GM12878 (cell line): Measurements from ENCODE around the gene HSD17B14. TPM values are rescaled to one million over a fixed set of nuclear protein-coding genes. Genes with fewer than 3 reads are reported as not detected.

Experiments used
- ATAC-seq: fragments of 200-7000 bp; cut with Tn5 transposase; 3 replicates; pipeline ENCODE4 v1.9.1; 2020; ENCODE audit warnings: mild to moderate bottlenecking, moderate library complexity
- BruUV-seq: library from RNA; stranded (reverse); fragments of 400-500 nt; replicated peaks from 2 replicates; lab custom pipeline; 2021; lab: Mats Ljungman, UMichigan
- CTCF ChIA-PET: fragments of 300-600 bp; sonication (Branson Sonifier 250); formaldehyde crosslinking; extraction: SDS; loops from one replicate; lab custom pipeline; 2021; ENCODE audit warnings: inconsistent platforms; lab: Yijun Ruan, JAX
- POLR2A ChIA-PET: fragments of 350-600 bp; formaldehyde crosslinking; extraction: SDS; loops from one replicate; lab custom pipeline; 2021; ENCODE audit warnings: inconsistent platforms; lab: Charles Lee
- RAD21 ChIA-PET: fragments of 300-600 bp; sonication (Branson Sonifier 250); formaldehyde crosslinking; loops from one replicate; lab custom pipeline; 2023; ENCODE audit warnings: antibody characterized with exemption; ENCODE audit not compliant: unreplicated experiment; lab: Charles Lee
- SMC1A ChIA-PET: fragments of 300-600 bp; sonication (Branson Sonifier 250); formaldehyde crosslinking; loops from one replicate; lab custom pipeline; 2023; ENCODE audit not compliant: unreplicated experiment, uncharacterized antibody; lab: Charles Lee
- DNase-seq: peaks from one replicate; pipeline ENCODE4 v3.0.0-alpha.2; 2011; ENCODE audit warnings: low read depth, low spot score
- FAIRE-seq: peaks from 3 replicates; lab custom pipeline; 2011; peaks lifted over from hg19 to GRCh38; lab: Jason Lieb, UNC
- H2AFZ ChIP-seq: 2 replicates; pipeline ENCODE4 v1.6.0; 2011; ENCODE audit warnings: low read depth, low read length, control low read depth; ENCODE audit not compliant: control insufficient read depth
- H3K27ac ChIP-seq: 2 replicates; pipeline ENCODE4 v1.5.1; 2011; ENCODE audit warnings: control low read depth; ENCODE audit not compliant: control insufficient read depth, insufficient read depth
- H3K27me3 ChIP-seq, 2 experiments: replicated peaks in 1 of 2; 2 replicates each; pipeline versions ENCODE4 v1.6.0 to v1.6.1; 2011; ENCODE audit warnings: low read length in 1 of 2; ENCODE audit not compliant: control insufficient read depth in 2 of 2, insufficient read depth in 2 of 2
- H3K36me3 ChIP-seq, 2 experiments: 2 replicates each; pipeline ENCODE4 v1.5.1; 2011; ENCODE audit warnings: low read length in 1 of 2; ENCODE audit not compliant: control insufficient read depth in 2 of 2, insufficient read depth in 2 of 2
- H3K4me1 ChIP-seq: 2 replicates; pipeline ENCODE4 v1.6.1; 2011; ENCODE audit warnings: mild to moderate bottlenecking, low read length, moderate library complexity, mixed read lengths; ENCODE audit not compliant: control insufficient read depth, insufficient read depth
- H3K4me2 ChIP-seq: 2 replicates; pipeline ENCODE4 v1.6.0; 2011; ENCODE audit warnings: control low read depth; ENCODE audit not compliant: control insufficient read depth, insufficient read depth
- H3K4me3 ChIP-seq: fragments of 200-600 bp; sonication (generic); 2 replicates; pipeline ENCODE4 v1.5.1; 2016
- H3K79me2 ChIP-seq: 2 replicates; pipeline ENCODE4 v1.6.0; 2011; ENCODE audit warnings: low read length; ENCODE audit not compliant: control insufficient read depth, insufficient read depth
- H3K9ac ChIP-seq: 2 replicates; pipeline ENCODE4 v1.8.0; 2011; ENCODE audit warnings: low read length, control low read depth, mixed read lengths; ENCODE audit not compliant: control insufficient read depth, insufficient read depth
- H3K9me3 ChIP-seq: replicated peaks from 3 replicates; pipeline ENCODE4 v1.5.1; 2011; ENCODE audit warnings: mild to moderate bottlenecking, low read length; ENCODE audit not compliant: control insufficient read depth, insufficient read depth
- H4K20me1 ChIP-seq: 2 replicates; pipeline ENCODE4 v1.6.0; 2011; ENCODE audit not compliant: control insufficient read depth, insufficient read depth
- CHD2 ChIP-seq: IDR thresholded peaks from 2 replicates; pipeline ENCODE4 v1.6.1; 2011; ENCODE audit warnings: low read depth, low read length, improper control_type of control experiment, borderline replicate concordance
- E2F8 ChIP-seq: fragments of 450-650 bp; IDR thresholded peaks from 2 replicates; pipeline ENCODE4 v1.6.1; 2018; ENCODE audit warnings: mild to moderate bottlenecking, low read depth, moderate library complexity; ENCODE audit not compliant: partially characterized antibody
- E4F1 ChIP-seq: fragments of 450-650 bp; IDR thresholded peaks from 2 replicates; pipeline ENCODE4 v1.6.1; 2018; ENCODE audit warnings: borderline replicate concordance, mild to moderate bottlenecking; ENCODE audit not compliant: partially characterized antibody
- EGR1 ChIP-seq, 2 experiments: IDR thresholded peaks; 1 replicate in 1 of 2; 2 replicates in 1 of 2; pipeline ENCODE4 v1.6.1; 2011 to 2012; ENCODE audit warnings: low read depth in 2 of 2, low read length in 2 of 2, borderline replicate concordance in 1 of 2, mild to moderate bottlenecking in 1 of 2, moderate library complexity in 1 of 2
- ETV6 ChIP-seq, 2 experiments: fragments of 450-650 bp in 1 of 2; IDR thresholded peaks in 1 of 2; conservative IDR thresholded peaks in 1 of 2; 2 replicates each; pipeline ENCODE4 v1.6.1; 2014; ENCODE audit warnings: antibody characterized with exemption in 1 of 2, borderline replicate concordance in 1 of 2, low read depth in 1 of 2, mild to moderate bottlenecking in 1 of 2, moderate library complexity in 1 of 2
- HDGF ChIP-seq: fragments of 450-650 bp; IDR thresholded peaks from 2 replicates; pipeline ENCODE4 v1.6.1; 2016; ENCODE audit warnings: antibody characterized with exemption
- IKZF2 ChIP-seq, 2 experiments: fragments of 450-650 bp; IDR thresholded peaks; 2 replicates each; pipeline ENCODE4 v1.6.1; 2017; ENCODE audit warnings: mild to moderate bottlenecking in 2 of 2, moderate library complexity in 2 of 2
- NBN ChIP-seq: fragments of 450-650 bp; IDR thresholded peaks from 2 replicates; pipeline ENCODE4 v1.6.1; 2016
- NFYA ChIP-seq: IDR thresholded peaks from 2 replicates; pipeline ENCODE4 v1.6.1; 2011; ENCODE audit warnings: low read depth, mild to moderate bottlenecking, low read length, improper control_type of control experiment, borderline replicate concordance
- YBX1 ChIP-seq: fragments of 450-650 bp; IDR thresholded peaks from 2 replicates; pipeline ENCODE4 v1.6.1; 2016; ENCODE audit warnings: antibody characterized with exemption
- ZBED1 ChIP-seq: IDR thresholded peaks from 2 replicates; pipeline ENCODE4 v1.6.1; 2016; ENCODE audit warnings: borderline replicate concordance
- ZSCAN29 ChIP-seq: fragments of 450-650 bp; IDR thresholded peaks from 2 replicates; pipeline ENCODE4 v1.6.1; 2017; ENCODE audit warnings: mild to moderate bottlenecking, moderate library complexity
- WGBS: methylation state at CpG from one replicate; pipeline ENCODE4 v1.1.6; 2016; ENCODE audit warnings: low lambda C conversion rate; ENCODE audit not compliant: insufficient replicate concordance, insufficient coverage; ENCODE audit errors: missing lambda C conversion rate; 5-methylcytosine and 5-hydroxymethylcytosine counted together
- in situ Hi-C: fragments of 300-500 bp; cut with MboI; formaldehyde crosslinking; loops from 9 replicates; pipeline ENCODE4 v1.14.3; 2018; ENCODE audit warnings: mixed read lengths
- intact Hi-C: fragments of 100-400 bp; cut with micrococcal nuclease; formaldehyde crosslinking; loops from one replicate; pipeline ENCODE4 v1.14.2; 2022; ENCODE audit not compliant: unreplicated experiment
- polyA plus RNA-seq, 11 experiments: library from polyadenylated mRNA; depleted of rRNA in 4 of 11; unstranded in 6 of 11; stranded (reverse) in 5 of 11; fragments of >200 nt; fragmentation: Nextera tagmentation in 4 of 11; fragmentation: Illumina TruSeq in 1 of 11; extraction: Ambion mirVana in 4 of 11; extraction: Trizol in 1 of 11; gene quantifications; 1 replicate in 1 of 11; 2 replicates in 10 of 11; pipeline versions ENCODE4 v1.2.1 to v1.2.3, GENCODE V29; 2011 to 2016; ENCODE audit warnings: inconsistent platforms in 2 of 11, missing spikeins in 2 of 11, low read depth in 1 of 11
- total RNA-seq, 4 experiments: library from RNA; depleted of rRNA in 3 of 4; stranded (reverse); fragments of >200 nt in 3 of 4; fragmentation: Illumina TruSeq in 1 of 4; extraction: Trizol in 1 of 4; gene quantifications; 2 replicates each; pipeline versions ENCODE4 v1.2.1 to v1.2.3, GENCODE V29; 2013 to 2021
- TF ChIP-seq, protein P1 (sequence below): fragments of 450-650 bp; IDR thresholded peaks from 2 replicates; pipeline ENCODE4 v1.6.1; 2017; ENCODE audit warnings: borderline replicate concordance
- TF ChIP-seq, protein P2 (sequence below): IDR thresholded peaks from 2 replicates; pipeline ENCODE4 v1.6.1; 2012; ENCODE audit warnings: low read length, inconsistent platforms

The HSD17B14 gene
- total and polyA plus RNA-seq, 10 of the 15 experiments (the other 5 are each of a cell fraction or from before 2014, with no cell fraction given): 0.21 to 4.1 (median 0.61) TPM

DNA sequence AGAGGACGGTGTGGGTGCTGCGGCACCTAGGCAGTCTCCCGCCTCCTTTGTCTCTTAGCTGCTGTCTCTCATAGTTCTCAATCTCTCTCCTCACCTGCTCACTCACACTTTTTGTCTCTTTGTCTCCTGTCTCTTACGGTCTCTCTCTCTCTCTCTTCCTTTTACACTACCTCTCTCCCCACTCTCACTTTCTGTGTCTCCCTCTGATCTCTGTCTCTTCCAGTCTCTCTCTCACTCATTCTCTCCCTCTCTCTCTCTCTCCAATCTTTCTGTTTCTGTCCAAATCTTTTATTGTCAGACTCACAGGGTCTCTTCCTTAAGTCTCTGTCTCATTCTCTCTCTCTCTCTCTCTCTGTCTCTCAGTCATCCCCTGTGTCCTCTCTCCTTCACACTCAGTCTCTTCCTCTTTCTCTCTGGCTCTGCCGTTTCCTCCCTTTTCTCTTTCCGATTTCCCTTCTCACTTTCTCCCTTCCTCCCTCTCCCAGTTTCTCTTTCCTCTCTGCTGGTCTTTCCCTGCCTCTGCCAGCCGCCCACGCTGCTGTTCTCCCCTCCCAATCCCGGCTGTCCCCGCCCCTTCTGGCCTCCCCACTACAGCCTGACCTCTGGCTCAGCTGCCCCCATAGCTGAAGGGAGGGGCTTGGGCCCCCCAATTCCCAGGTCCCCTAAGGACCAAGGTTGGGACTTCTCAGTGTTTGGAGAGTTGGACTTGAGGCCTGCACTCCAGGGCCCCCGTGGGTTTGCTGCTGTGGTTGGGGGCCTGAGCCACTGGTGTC, 32.0 kb upstream of the HSD17B14 start, which contains the start of gene PLEKHA4:
PLEKHA4 (minus strand) TSS at position 504 of the 773 bp plus-strand sequence. CDS start 997 bp downstream, outside the sequence.
- 16% methylated on average over 11 of the region's 11 CpGs for WGBS
- Histone ChIP-seq H3K36me3 (no peaks in the 10 kb centered on the region), H4K20me1 (no peaks in the 10 kb centered on the region), H3K27me3 (no peaks in the 10 kb centered on the region), H3K9me3 (no peaks in the 10 kb centered on the region), H2AFZ (peak within 1 kb of the TSS; percentile 66), H3K27ac (no peak within 1 kb of the TSS; the same call in 1 of the 2 replicates), H3K79me2 (peaks cover 11% of the 10 kb centered on the region), H3K4me3 (no peak within 1 kb of the TSS), H3K4me1 (peaks cover 33% of the 10 kb centered on the region), H3K9ac (no peak within 1 kb of the TSS), H3K4me2 (peak within 1 kb of the TSS; percentile 17; the same call in 1 of the 2 replicates)
- ChIA-PET SMC1A (no interaction called here), CTCF (interaction anchor here (0.9 to 1.2 kb wide), 2 partner anchors 26 to 27 kb away, joined by 3 read pairs; no protein-coding TSS in a partner anchor), RAD21 (no interaction called here), POLR2A (interaction anchor here (0.6 to 1.3 kb wide), 2 partner anchors 28 to 102 kb away, joined by 4 to 6 read pairs; no protein-coding TSS in a partner anchor)
- FAIRE-seq (peak; percentile 56), ATAC-seq (no peak), DNase-seq (no peak)
- intact Hi-C loops: no loop called here
- in situ Hi-C loops: no loop called here
- BruUV-seq: no TSS peak
- no peak for TF ChIP-seq CHD2
- TF ChIP-seq, protein P1, sequence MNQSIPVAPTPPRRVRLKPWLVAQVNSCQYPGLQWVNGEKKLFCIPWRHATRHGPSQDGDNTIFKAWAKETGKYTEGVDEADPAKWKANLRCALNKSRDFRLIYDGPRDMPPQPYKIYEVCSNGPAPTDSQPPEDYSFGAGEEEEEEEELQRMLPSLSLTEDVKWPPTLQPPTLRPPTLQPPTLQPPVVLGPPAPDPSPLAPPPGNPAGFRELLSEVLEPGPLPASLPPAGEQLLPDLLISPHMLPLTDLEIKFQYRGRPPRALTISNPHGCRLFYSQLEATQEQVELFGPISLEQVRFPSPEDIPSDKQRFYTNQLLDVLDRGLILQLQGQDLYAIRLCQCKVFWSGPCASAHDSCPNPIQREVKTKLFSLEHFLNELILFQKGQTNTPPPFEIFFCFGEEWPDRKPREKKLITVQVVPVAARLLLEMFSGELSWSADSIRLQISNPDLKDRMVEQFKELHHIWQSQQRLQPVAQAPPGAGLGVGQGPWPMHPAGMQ: peak; percentile 21; the same call in 1 of the 2 replicates
- TF ChIP-seq, protein P2, sequence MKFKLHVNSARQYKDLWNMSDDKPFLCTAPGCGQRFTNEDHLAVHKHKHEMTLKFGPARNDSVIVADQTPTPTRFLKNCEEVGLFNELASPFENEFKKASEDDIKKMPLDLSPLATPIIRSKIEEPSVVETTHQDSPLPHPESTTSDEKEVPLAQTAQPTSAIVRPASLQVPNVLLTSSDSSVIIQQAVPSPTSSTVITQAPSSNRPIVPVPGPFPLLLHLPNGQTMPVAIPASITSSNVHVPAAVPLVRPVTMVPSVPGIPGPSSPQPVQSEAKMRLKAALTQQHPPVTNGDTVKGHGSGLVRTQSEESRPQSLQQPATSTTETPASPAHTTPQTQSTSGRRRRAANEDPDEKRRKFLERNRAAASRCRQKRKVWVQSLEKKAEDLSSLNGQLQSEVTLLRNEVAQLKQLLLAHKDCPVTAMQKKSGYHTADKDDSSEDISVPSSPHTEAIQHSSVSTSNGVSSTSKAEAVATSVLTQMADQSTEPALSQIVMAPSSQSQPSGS: no peak
- no peak for TF ChIP-seq NFYA
- no peak for TF ChIP-seq E2F8
- TF ChIP-seq NBN: peak; percentile 47; the same call in 1 of the 2 replicates
- peak; percentile 53 to 58; a peak in 3 of 4 replicates for TF ChIP-seq IKZF2 (IDR thresholded peaks at IDR 0.05)
- TF ChIP-seq HDGF: peak; percentile 29; the same call in 1 of the 2 replicates
- TF ChIP-seq ZBED1: no peak
- no peak for TF ChIP-seq ZSCAN29
- TF ChIP-seq EGR1 (IDR thresholded peaks at IDR 0.05; ENCODE audit: borderline replicate concordance in 1 of 2, low read depth in 2 of 2, low read length in 2 of 2): peak in 1 of 2 experiments; percentile 43; a peak in 1 of 3 replicates
- TF ChIP-seq ETV6 (conservative IDR thresholded peaks at IDR 0.05 in 1 of 2, IDR thresholded peaks at IDR 0.05 in 1 of 2; ENCODE audit: borderline replicate concordance in 1 of 2, low read depth in 1 of 2): peak in 1 of 2 experiments; percentile 1; a peak in 1 of 4 replicates
- peak; percentile 68; the same call in 1 of the 2 replicates for TF ChIP-seq YBX1
- TF ChIP-seq E4F1: peak; percentile 21
